Upper lobe of right lung (tissue), 1 donor: ENCODE data around the gene KRTAP12-4. TPM values are rescaled to one million over a fixed set of nuclear protein-coding genes. Genes with fewer than 3 reads are reported as not detected.
"Not testable (repeated sequence)": the region's sequence is repeated elsewhere in the genome, so short reads cannot be mapped to it uniquely, and the experiment has no call there.

Experiments
- ATAC-seq: fragments of 200-7000 bp; cut with Tn5 transposase; one replicate; pipeline ENCODE4 v1.9.1; 2020; ENCODE audit warnings: mild to moderate bottlenecking, moderate library complexity
- DNase-seq: peaks from one replicate; pipeline ENCODE4 v3.0.0-alpha.2; 2020
- H3K27ac ChIP-seq: fragments of 200-600 bp; one replicate; pipeline ENCODE4 v1.8.0; 2022
- H3K27me3 ChIP-seq: fragments of 200-600 bp; one replicate; pipeline ENCODE4 v1.8.0; 2022; ENCODE audit warnings: mild to moderate bottlenecking
- H3K36me3 ChIP-seq: fragments of 200-600 bp; one replicate; pipeline ENCODE4 v1.8.0; 2022
- H3K4me1 ChIP-seq: fragments of 200-600 bp; one replicate; pipeline ENCODE4 v1.8.0; 2022
- H3K4me3 ChIP-seq: fragments of 200-600 bp; one replicate; pipeline ENCODE4 v1.8.0; 2022; ENCODE audit warnings: mild to moderate bottlenecking
- H3K9me3 ChIP-seq: fragments of 200-600 bp; one replicate; pipeline ENCODE4 v1.8.0; 2022
- CTCF ChIP-seq: fragments of 200-600 bp; IDR thresholded peaks from one replicate; pipeline ENCODE4 v1.8.0; 2022; ENCODE audit warnings: antibody characterized with exemption
- intact Hi-C: fragments of 100-400 bp; cut with DNase I; formaldehyde crosslinking; loops from one replicate; pipeline ENCODE4 v1.11.0; 2022
- total RNA-seq: library from RNA; stranded (reverse); fragmentation: NEBNext Ultra II Directional; extraction: Animal tissue kit (Norgen Biotek cat#: 25700); gene quantifications from one replicate; pipeline ENCODE4 v1.2.1, GENCODE V29; 2021
- donor health status: DM: no; HTN: yes; CAD: no; lungs with severe emphysema.

KRTAP12-4 gene
- total RNA-seq, 1 donor from 2014 or later, result not detected

DNA sequence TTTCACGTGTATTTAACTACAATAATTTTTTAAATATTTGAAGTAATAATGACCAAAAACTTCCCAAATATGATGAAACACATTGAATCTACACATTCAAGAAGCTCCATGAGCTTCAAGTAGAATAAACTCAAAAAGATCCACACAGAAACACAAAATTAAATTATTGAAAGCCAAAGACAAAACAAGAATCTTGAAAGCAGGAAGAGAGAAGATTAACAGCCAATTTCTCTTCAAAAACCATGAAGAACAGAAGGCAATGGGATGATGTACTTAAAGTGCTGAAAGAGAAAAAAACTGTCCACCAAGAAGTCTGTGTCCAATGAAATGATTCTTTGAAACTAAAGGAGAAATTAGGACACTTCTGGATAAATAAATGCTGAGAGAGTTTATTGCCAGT, 22.4 kb downstream of the KRTAP12-4 start:
- no peaks in the 10 kb centered on the region for H3K36me3 ChIP-seq
- no peak overlapping the region for H3K27ac ChIP-seq
- H3K9me3 ChIP-seq, result peaks cover 8% of the 10 kb centered on the region
- no peaks in the 10 kb centered on the region for H3K27me3 ChIP-seq
- TF ChIP-seq CTCF, result no peak
- no peak overlapping the region for H3K4me3 ChIP-seq
- intact Hi-C loops, result no loop called here
- ATAC-seq (no peak), DNase-seq (no peak)
- H3K4me1 ChIP-seq, result no peaks in the 10 kb centered on the region

GRCh38 chr21:44630440-44630839, 24.0 kb downstream of the KRTAP12-4 start:
- H3K27ac ChIP-seq, result no peak overlapping the region
- ATAC-seq, result no peak

GRCh38 chr21:44628707-44629391, 25.6 kb downstream of the KRTAP12-4 start:
- Histone ChIP-seq H3K27ac (no peak overlapping the region), H3K27me3 (no peaks in the 10 kb centered on the region), H3K9me3 (peaks cover 12% of the 10 kb centered on the region), H3K4me1 (no peaks in the 10 kb centered on the region), H3K36me3 (no peaks in the 10 kb centered on the region), H3K4me3 (no peak overlapping the region)
- no peak for DNase-seq
- intact Hi-C loops, result no loop called here
- peak; percentile 33 for ATAC-seq
- TF ChIP-seq CTCF, result no peak

More at GRCh38 chr21:44630440-44630839, 24.0 kb downstream of the KRTAP12-4 start:
- no peaks in the 10 kb centered on the region for H3K36me3 ChIP-seq
- intact Hi-C loops, result no loop called here
- H3K4me1 ChIP-seq, result no peaks in the 10 kb centered on the region
- no peak for TF ChIP-seq CTCF
- H3K4me3 ChIP-seq, result no peak overlapping the region
- peaks cover 8% of the 10 kb centered on the region for H3K9me3 ChIP-seq
- DNase-seq, result no peak
- no peaks in the 10 kb centered on the region for H3K27me3 ChIP-seq

GRCh38 chr21:44627831-44628233, 26.6 kb downstream of the KRTAP12-4 start:
- intact Hi-C loops, H3K27ac ChIP-seq, H3K36me3 ChIP-seq, H3K4me3 ChIP-seq, H3K27me3 ChIP-seq, H3K4me1 ChIP-seq, ATAC-seq: not testable (repeated sequence)
- peak; percentile 52 for DNase-seq
- peaks cover 18% of the 10 kb centered on the region for H3K9me3 ChIP-seq

GRCh38 chr21:44627181-44627822, 27.2 kb downstream of the KRTAP12-4 start:
- H3K4me1 ChIP-seq, H3K4me3 ChIP-seq, H3K36me3 ChIP-seq, ATAC-seq, intact Hi-C loops, DNase-seq, H3K27ac ChIP-seq, H3K27me3 ChIP-seq: not testable (repeated sequence)
- peaks cover 20% of the 10 kb centered on the region for H3K9me3 ChIP-seq

DNA sequence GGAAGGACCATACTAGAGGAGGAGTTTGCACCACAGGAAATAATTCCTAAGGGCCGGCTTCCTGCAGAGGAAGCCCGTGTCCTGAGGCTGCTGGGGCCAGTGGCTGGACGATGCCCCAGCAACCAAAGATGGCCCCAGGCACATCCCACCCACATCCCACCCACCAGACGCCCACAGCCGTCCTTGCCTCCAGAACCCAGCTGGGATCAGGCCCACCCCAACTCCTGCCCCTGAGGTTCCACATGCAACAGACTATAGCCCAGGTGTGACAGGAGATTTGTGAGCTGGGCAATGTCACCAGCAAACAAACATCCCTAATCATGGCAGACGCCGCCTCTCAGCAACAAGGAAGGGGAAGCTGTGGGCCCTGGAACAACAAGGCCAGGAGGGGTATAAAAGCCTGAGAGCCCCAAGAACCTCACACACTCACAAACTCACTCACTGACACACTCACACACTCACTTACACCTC, 27.8 kb downstream of the KRTAP12-4 start, which contains the start of gene KRTAP10-9:
TSS of gene KRTAP10-9 (plus strand) at position 421 of the 471 bp plus-strand sequence. CDS start 79 bp downstream, outside the sequence.
- H3K27ac ChIP-seq, result no peak within 1 kb of the TSS
- intact Hi-C loops, result no loop called here
- no peaks in the 10 kb centered on the region for H3K36me3 ChIP-seq
- H3K9me3 ChIP-seq, result peaks cover 20% of the 10 kb centered on the region
- no peak for ATAC-seq
- no peaks in the 10 kb centered on the region for H3K27me3 ChIP-seq
- no peak within 1 kb of the TSS for H3K4me3 ChIP-seq
- TF ChIP-seq CTCF, result no peak
- no peak for DNase-seq
- H3K4me1 ChIP-seq, result no peaks in the 10 kb centered on the region
